ENCODE data around the gene FBXO44. TPM values are rescaled to one million over a fixed set of nuclear protein-coding genes. Genes with fewer than 3 reads are reported as not detected.

FBXO44 gene
- total RNA-seq, 1 experiment from 2014 or later = 60.9 TPM

- no peak overlapping the region for H3K4me3 ChIP-seq (replicated peaks in 1 of 2; ENCODE audit: low read depth in 1 of 2, low read length in 2 of 2)
- no peak overlapping the region for H3K4me2 ChIP-seq (ENCODE audit: low read length)
- peaks cover 9% of the 10 kb centered on the region; the same call in 1 of the 2 replicates for H3K27me3 ChIP-seq (ENCODE audit: insufficient read depth, low read length)
- no peaks in the 10 kb centered on the region for H3K79me2 ChIP-seq (ENCODE audit: insufficient read depth, low read length)
- ATAC-seq (no peak), DNase-seq (ENCODE audit: low read depth, low spot score) (no peak)
- no peak overlapping the region for H3K27ac ChIP-seq (ENCODE audit: low read depth, low read length)
- no peaks in the 10 kb centered on the region for H4K20me1 ChIP-seq (ENCODE audit: insufficient read depth)
- H3K9me3 ChIP-seq (ENCODE audit: control insufficient read depth in 1 of 2, insufficient read depth in 1 of 2, low read depth in 1 of 2, low read length in 2 of 2) = no peaks in the 10 kb centered on the region
- no TSS peak for BruUV-seq (replicated peaks)
- no peak for TF ChIP-seq SRF (IDR thresholded peaks at IDR 0.05; ENCODE audit: low read depth)
- TF ChIP-seq ZFX (IDR thresholded peaks at IDR 0.05) = no peak
- no peak for TF ChIP-seq CTCF (IDR thresholded peaks at IDR 0.05 in 2 of 3, conservative IDR thresholded peaks at IDR 0.05 in 1 of 3; ENCODE audit: borderline replicate concordance in 1 of 3, insufficient read depth in 1 of 3, low read depth in 2 of 3, low read length in 2 of 3)
- TF ChIP-seq TCF7L2 (IDR thresholded peaks at IDR 0.05; ENCODE audit: borderline replicate concordance, extremely low read depth, insufficient read depth, insufficient read length) = no peak
- no peak for TF ChIP-seq EZH2phosphoT487 (IDR thresholded peaks at IDR 0.05; ENCODE audit: borderline replicate concordance)
- no peak for TF ChIP-seq CEBPB (IDR thresholded peaks at IDR 0.05; ENCODE audit: low read depth)
- TF ChIP-seq ZNF274 (IDR thresholded peaks at IDR 0.05; ENCODE audit: low read depth, low read length) = no peak
- no peak for TF ChIP-seq POLR2A (IDR thresholded peaks at IDR 0.05; ENCODE audit: borderline replicate concordance, extremely low read depth, insufficient read depth, insufficient read length)
- no peak for TF ChIP-seq CBX3 (IDR thresholded peaks at IDR 0.05; ENCODE audit: low read depth)
- no peak for TF ChIP-seq JUND (IDR thresholded peaks at IDR 0.05)
- no peak for TF ChIP-seq YY1 (IDR thresholded peaks at IDR 0.05; ENCODE audit: extremely low read depth, insufficient replicate concordance, low read depth, low read length)
- TF ChIP-seq, protein P1, sequence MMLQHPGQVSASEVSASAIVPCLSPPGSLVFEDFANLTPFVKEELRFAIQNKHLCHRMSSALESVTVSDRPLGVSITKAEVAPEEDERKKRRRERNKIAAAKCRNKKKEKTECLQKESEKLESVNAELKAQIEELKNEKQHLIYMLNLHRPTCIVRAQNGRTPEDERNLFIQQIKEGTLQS (IDR thresholded peaks at IDR 0.05) = no peak
- no peak for TF ChIP-seq RAD21 (IDR thresholded peaks at IDR 0.05; ENCODE audit: low read depth)
- TF ChIP-seq EZH2 (IDR thresholded peaks at IDR 0.05) = no peak
- TF ChIP-seq POLR2AphosphoS5 (IDR thresholded peaks at IDR 0.05; ENCODE audit: low read depth, low read length) = no peak
- TF ChIP-seq SIN3A (IDR thresholded peaks at IDR 0.05; ENCODE audit: low read depth) = no peak
- intact Hi-C loops (cut with micrococcal nuclease) = no loop called here
- ChIA-PET CTCF (no interaction called here), RAD21 (ENCODE audit: low non-redundant PET in 1 of 2, low total read pairs in 2 of 2, uncharacterized antibody in 2 of 2, unreplicated experiment in 2 of 2) (no interaction called here), POLR2A (no interaction called here)
- H3K9ac ChIP-seq (ENCODE audit: low read length) = no peak overlapping the region
- no peak overlapping the region for H2AFZ ChIP-seq (ENCODE audit: low read depth, low read length, poor library complexity, severe bottlenecking)
- H3K4me1 ChIP-seq (ENCODE audit: control insufficient read depth in 1 of 2, insufficient read depth in 2 of 2, low read length in 2 of 2) = no peaks in the 10 kb centered on the region
- no peaks in the 10 kb centered on the region for H3K9me2 ChIP-seq (ENCODE audit: insufficient read depth)
- H3K36me3 ChIP-seq (ENCODE audit: control insufficient read depth in 1 of 2, insufficient read depth in 2 of 2, low read length in 2 of 2) = no peaks in the 10 kb centered on the region
These were observed 28.1 kb upstream of the FBXO44 start for GRCh38 chr1:11626551-11626950.
